Neural cell (in vitro differentiated cells): ENCODE measurements around the gene OR6C76. TPM values are rescaled to one million over a fixed set of nuclear protein-coding genes. Genes with fewer than 3 reads are reported as not detected.
"Not testable (repeated sequence)": the region's sequence is repeated elsewhere in the genome, so short reads cannot be mapped to it uniquely, and the experiment has no call there.

Experiments used
- H2AFZ ChIP-seq: fragments of 200-600, 300-800 bp; sonication (generic), shearing (Covaris generic); 2 replicates; pipeline ENCODE4 v1.6.0; 2014; ENCODE audit warnings: low read depth, mild to moderate bottlenecking, antibody characterized with exemption, low read length, moderate library complexity
- H3F3A ChIP-seq: fragments of 200-600 bp; shearing (Covaris generic); 2 replicates; pipeline ENCODE4 v1.6.1; 2016; ENCODE audit warnings: mild to moderate bottlenecking, moderate library complexity, mixed read lengths, antibody characterized with exemption, low read length; ENCODE audit not compliant: insufficient read depth, poor library complexity, severe bottlenecking
- H3K27ac ChIP-seq: fragments of 200-600, 300-800 bp; sonication (generic), shearing (Covaris generic); 2 replicates; pipeline ENCODE4 v1.5.1; 2014; ENCODE audit warnings: mild to moderate bottlenecking, low read length, moderate library complexity
- H3K27me3 ChIP-seq: fragments of 300-800, 200-600 bp; sonication (generic), shearing (Covaris generic); 2 replicates; pipeline ENCODE4 v1.6.0; 2014; ENCODE audit warnings: mild to moderate bottlenecking, low read depth, low read length, moderate library complexity; ENCODE audit not compliant: insufficient read depth
- H3K36me3 ChIP-seq: fragments of 300-800, 200-600 bp; sonication (generic), shearing (Covaris generic); 2 replicates; pipeline ENCODE4 v1.5.1; 2014; ENCODE audit warnings: mild to moderate bottlenecking, antibody characterized with exemption, low read length, moderate library complexity; ENCODE audit not compliant: insufficient read depth
- H3K4me2 ChIP-seq: fragments of 300-800, 200-600 bp; sonication (generic), shearing (Covaris generic); 2 replicates; pipeline ENCODE4 v1.6.0; 2014; ENCODE audit warnings: mild to moderate bottlenecking, low read length
- H3K4me3 ChIP-seq: fragments of 300-800, 200-600 bp; sonication (generic), shearing (Covaris generic); 2 replicates; pipeline ENCODE4 v1.5.1; 2014; ENCODE audit warnings: mild to moderate bottlenecking, low read length, moderate library complexity
- H3K79me2 ChIP-seq: fragments of 200-600 bp; shearing (Covaris generic); replicated peaks from 2 replicates; pipeline ENCODE4 v1.6.0; 2014; ENCODE audit warnings: mild to moderate bottlenecking, low read length, moderate library complexity; ENCODE audit not compliant: insufficient read depth
- H3K9ac ChIP-seq: fragments of 300-800, 200-600 bp; sonication (generic), shearing (Covaris generic); 2 replicates; pipeline ENCODE4 v1.6.1; 2016; ENCODE audit warnings: mild to moderate bottlenecking, low read length, mixed read lengths
- H3K9me2 ChIP-seq: fragments of 200-600 bp; shearing (Covaris generic); 2 replicates; pipeline ENCODE4 v1.6.1; 2016; ENCODE audit warnings: mild to moderate bottlenecking, low read length, mixed read lengths; ENCODE audit not compliant: insufficient read depth
- H3K9me3 ChIP-seq: fragments of 200-600, 300-800 bp; sonication (generic), shearing (Covaris generic); 2 replicates; pipeline ENCODE4 v1.6.1; 2016; ENCODE audit warnings: mild to moderate bottlenecking, mixed run types, low read length, moderate library complexity, mixed read lengths
- H4K20me1 ChIP-seq: fragments of 200-600 bp; shearing (Covaris generic); 2 replicates; pipeline ENCODE4 v1.6.1; 2016; ENCODE audit warnings: mild to moderate bottlenecking, mixed run types; ENCODE audit not compliant: insufficient read depth
- EP300 ChIP-seq: fragments of 450-650 bp; conservative IDR thresholded peaks from 2 replicates; pipeline ENCODE4 v1.6.1; 2014; ENCODE audit warnings: antibody characterized with exemption, mild to moderate bottlenecking, moderate library complexity; ENCODE audit not compliant: poor library complexity, severe bottlenecking
- EZH2 ChIP-seq: fragments of 200-600, 300-800 bp; shearing (Covaris generic), sonication (generic); IDR thresholded peaks from 2 replicates; pipeline ENCODE4 v1.6.1; 2014; ENCODE audit warnings: antibody characterized with exemption, low read length, borderline replicate concordance, mild to moderate bottlenecking; ENCODE audit not compliant: insufficient read depth, poor library complexity, severe bottlenecking
- MXI1 ChIP-seq: fragments of 450-650 bp; conservative IDR thresholded peaks from 2 replicates; pipeline ENCODE4 v1.6.1; 2014; ENCODE audit warnings: antibody characterized with exemption, mild to moderate bottlenecking; ENCODE audit not compliant: poor library complexity, severe bottlenecking
- SMC3 ChIP-seq: fragments of 450-650 bp; conservative IDR thresholded peaks from 2 replicates; pipeline ENCODE4 v1.6.1; 2014; ENCODE audit warnings: antibody characterized with exemption, mild to moderate bottlenecking, moderate library complexity; ENCODE audit not compliant: poor library complexity
- TAF1 ChIP-seq: IDR thresholded peaks from 2 replicates; pipeline ENCODE4 v1.6.1; 2012; ENCODE audit warnings: low read depth
- polyA plus RNA-seq: library from polyadenylated mRNA; depleted of rRNA; stranded (reverse); fragments of >200 nt; gene quantifications from 2 replicates; pipeline ENCODE4 v1.2.3, GENCODE V29; 2014
- TF ChIP-seq, protein P1 (sequence below): IDR thresholded peaks from 2 replicates; pipeline ENCODE4 v1.6.1; 2012; ENCODE audit warnings: borderline replicate concordance

OR6C76 gene
- polyA plus RNA-seq, 1 donor from 2014 or later, result not detected

DNA sequence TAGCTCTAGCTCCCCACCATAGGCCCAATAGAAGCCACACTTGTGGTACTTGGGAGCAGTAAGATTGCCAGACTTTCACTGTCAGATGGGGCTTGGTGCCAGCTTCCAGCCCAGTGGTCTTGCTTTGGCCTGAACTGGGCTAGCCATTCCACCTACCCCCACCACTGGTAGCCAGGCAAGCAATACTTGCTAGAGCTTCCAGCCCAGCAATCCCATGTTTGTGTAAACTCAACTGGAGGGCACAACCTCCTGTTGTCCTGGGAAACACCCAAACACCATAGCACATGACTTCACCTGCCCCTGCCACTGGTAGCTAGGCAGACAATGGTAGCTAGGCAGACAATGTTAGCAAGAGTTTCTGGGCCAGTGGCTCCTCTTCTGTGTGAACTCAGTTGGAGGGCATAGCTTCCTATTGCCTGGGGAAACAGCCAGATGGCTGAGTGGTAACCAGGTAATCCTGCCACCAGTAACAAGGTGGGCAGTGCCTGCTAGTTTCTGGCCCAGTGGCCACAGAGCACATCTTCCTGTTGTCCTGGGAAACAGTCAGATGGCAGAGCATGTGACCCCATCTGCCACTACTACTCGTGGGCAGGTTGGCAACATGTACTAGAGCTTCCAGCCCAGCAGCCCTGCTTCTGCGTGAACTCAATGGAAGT is 5.6 kb upstream of the OR6C76 start:
- no peak overlapping the region for H3K4me2 ChIP-seq
- H4K20me1 ChIP-seq, result no peaks in the 10 kb centered on the region
- no peak overlapping the region for H2AFZ ChIP-seq
- no peak overlapping the region for H3K4me3 ChIP-seq
- H3K27ac ChIP-seq, result no peak overlapping the region
- H3K9ac ChIP-seq, result no peak overlapping the region
- H3F3A ChIP-seq, result no peaks in the 10 kb centered on the region
- H3K79me2 ChIP-seq, result no peaks in the 10 kb centered on the region
- H3K9me2 ChIP-seq, result no peaks in the 10 kb centered on the region
- TF ChIP-seq, protein P1, sequence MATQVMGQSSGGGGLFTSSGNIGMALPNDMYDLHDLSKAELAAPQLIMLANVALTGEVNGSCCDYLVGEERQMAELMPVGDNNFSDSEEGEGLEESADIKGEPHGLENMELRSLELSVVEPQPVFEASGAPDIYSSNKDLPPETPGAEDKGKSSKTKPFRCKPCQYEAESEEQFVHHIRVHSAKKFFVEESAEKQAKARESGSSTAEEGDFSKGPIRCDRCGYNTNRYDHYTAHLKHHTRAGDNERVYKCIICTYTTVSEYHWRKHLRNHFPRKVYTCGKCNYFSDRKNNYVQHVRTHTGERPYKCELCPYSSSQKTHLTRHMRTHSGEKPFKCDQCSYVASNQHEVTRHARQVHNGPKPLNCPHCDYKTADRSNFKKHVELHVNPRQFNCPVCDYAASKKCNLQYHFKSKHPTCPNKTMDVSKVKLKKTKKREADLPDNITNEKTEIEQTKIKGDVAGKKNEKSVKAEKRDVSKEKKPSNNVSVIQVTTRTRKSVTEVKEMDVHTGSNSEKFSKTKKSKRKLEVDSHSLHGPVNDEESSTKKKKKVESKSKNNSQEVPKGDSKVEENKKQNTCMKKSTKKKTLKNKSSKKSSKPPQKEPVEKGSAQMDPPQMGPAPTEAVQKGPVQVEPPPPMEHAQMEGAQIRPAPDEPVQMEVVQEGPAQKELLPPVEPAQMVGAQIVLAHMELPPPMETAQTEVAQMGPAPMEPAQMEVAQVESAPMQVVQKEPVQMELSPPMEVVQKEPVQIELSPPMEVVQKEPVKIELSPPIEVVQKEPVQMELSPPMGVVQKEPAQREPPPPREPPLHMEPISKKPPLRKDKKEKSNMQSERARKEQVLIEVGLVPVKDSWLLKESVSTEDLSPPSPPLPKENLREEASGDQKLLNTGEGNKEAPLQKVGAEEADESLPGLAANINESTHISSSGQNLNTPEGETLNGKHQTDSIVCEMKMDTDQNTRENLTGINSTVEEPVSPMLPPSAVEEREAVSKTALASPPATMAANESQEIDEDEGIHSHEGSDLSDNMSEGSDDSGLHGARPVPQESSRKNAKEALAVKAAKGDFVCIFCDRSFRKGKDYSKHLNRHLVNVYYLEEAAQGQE, result no peak
- TF ChIP-seq MXI1, result no peak
- TF ChIP-seq EZH2, result no peak
- TF ChIP-seq SMC3, result no peak
- H3K36me3 ChIP-seq, result no peaks in the 10 kb centered on the region
- no peaks in the 10 kb centered on the region for H3K27me3 ChIP-seq
- H3K9me3 ChIP-seq, result no peaks in the 10 kb centered on the region

- Histone ChIP-seq H3K4me3 (no peak overlapping the region), H3K27ac (no peak overlapping the region), H3K4me2 (no peak overlapping the region), H3K27me3 (no peaks in the 10 kb centered on the region), H3K9ac (no peak overlapping the region), H3K79me2 (no peaks in the 10 kb centered on the region), H2AFZ (no peak overlapping the region), H4K20me1 (no peaks in the 10 kb centered on the region), H3K9me3 (no peaks in the 10 kb centered on the region), H3K9me2 (no peaks in the 10 kb centered on the region), H3K36me3 (no peaks in the 10 kb centered on the region), H3F3A (no peaks in the 10 kb centered on the region)
- TF ChIP-seq EP300 (no peak), TAF1 (no peak), MXI1 (no peak)
Measured at GRCh38 chr12:55428331-55429243, 2.5 kb downstream of the OR6C76 start.

DNA sequence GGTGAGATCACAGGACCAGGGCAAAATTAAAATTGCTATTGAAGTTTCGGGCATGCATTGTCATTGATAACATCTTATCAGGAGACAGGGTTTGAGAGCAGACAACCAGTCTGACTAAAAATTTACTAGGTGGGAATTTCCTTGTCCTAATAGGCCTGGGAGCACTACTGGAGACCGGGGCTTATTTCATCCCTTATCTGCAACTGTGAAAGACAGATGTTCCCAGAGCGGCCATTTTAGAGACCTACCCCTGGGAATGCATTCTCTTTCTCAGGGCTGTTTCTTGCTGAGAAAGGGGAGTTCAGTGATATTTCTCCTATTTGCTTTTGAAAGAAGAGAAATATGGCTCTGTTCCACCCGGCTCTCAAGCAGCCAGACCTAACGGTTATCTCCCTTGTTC is 15.2 kb downstream of the OR6C76 start:
- H3K27me3 ChIP-seq, H3K9me2 ChIP-seq, H3K36me3 ChIP-seq, H3K27ac ChIP-seq, H3K4me3 ChIP-seq, H4K20me1 ChIP-seq, H3F3A ChIP-seq, H3K9ac ChIP-seq, H3K79me2 ChIP-seq, H2AFZ ChIP-seq, H3K9me3 ChIP-seq, H3K4me2 ChIP-seq: not testable (repeated sequence)
